Measurements from ENCODE around the gene TMPRSS11E. TPM values are rescaled to one million over a fixed set of nuclear protein-coding genes. Genes with fewer than 3 reads are reported as not detected.

The TMPRSS11E gene
- total RNA-seq, 4 donors from 2014 or later = 2.3 to 11.9 (median 6.4) TPM

DNA sequence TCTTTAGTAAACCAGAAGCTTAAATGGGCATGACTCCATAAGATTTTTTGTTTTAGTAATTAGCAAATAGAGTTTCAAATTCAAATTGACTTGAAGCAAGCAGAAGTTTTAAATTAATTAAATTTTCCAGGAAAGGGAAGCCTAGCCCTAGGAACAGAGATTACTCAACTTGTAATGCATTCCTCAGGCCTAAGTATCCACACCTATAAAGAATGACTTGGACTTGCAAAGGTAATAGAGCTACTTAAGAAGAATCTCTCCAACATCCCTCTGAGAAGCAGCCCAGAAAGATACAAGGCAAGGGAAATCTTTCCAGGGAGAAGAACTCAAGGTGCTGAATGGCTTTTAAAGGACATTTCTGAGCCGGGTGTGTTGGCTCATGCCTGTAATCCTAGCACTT is 16.9 kb upstream of the TMPRSS11E start:
- intact Hi-C loops (cut with DNase I; ENCODE audit: low total_unique reads) = no loop called here
- H3K4me3 ChIP-seq (ENCODE audit: low read depth, poor library complexity, severe bottlenecking) = no peak overlapping the region
- 74 to 93% methylated on average over 1 of the region's 1 CpG for WGBS, 2 donors
- no peak for TF ChIP-seq POLR2A (IDR thresholded peaks at IDR 0.05)
- TF ChIP-seq CTCF (IDR thresholded peaks at IDR 0.05) = no peak
- DNase-seq (ENCODE audit: low spot score in 2 of 2) = no peak

DNA sequence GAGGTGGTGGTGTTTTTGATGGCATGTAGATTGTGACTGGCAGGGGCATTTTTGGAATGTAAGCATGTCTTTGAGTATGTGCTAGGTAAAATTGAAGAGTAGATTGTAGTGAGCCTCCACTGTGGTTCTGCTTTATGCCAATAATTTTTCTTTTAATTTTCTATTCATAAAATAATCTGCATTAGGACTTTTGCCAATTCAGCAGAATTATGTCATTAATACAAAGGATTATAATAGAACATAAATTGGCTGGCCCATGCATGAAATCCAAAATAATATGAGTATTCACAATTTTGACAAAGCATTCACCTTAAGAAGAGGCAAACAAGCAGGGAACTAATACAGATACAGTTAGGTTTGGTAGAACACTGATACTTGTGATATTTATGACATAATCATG is 14.9 kb upstream of the TMPRSS11E start:
- no peak for DNase-seq (ENCODE audit: low spot score in 2 of 2)
- TF ChIP-seq POLR2A (IDR thresholded peaks at IDR 0.05) (no peak), CTCF (IDR thresholded peaks at IDR 0.05) (no peak)
- H3K4me3 ChIP-seq (ENCODE audit: low read depth, poor library complexity, severe bottlenecking) = no peak overlapping the region
- intact Hi-C loops (cut with DNase I; ENCODE audit: low total_unique reads) = no loop called here

DNA sequence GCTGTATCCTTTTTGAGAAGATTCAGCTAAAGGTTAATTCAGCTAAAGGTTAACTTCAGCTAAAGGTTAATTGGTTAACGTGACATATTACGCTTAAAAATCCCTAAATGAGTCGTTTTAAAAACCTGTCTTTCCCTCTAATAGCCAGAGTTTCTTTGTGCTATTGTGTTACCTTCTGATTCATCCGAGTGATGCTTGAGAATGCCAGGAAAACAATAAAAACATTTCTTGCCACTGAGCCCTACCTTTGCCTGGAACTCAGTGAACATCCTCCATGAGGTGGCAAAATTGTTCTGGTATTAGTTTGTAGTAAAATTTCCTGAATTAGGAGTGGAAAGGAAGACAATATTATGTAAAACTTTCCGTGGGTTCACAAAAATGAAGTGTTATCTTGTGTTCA is 13.7 kb upstream of the TMPRSS11E start:
- DNase-seq (ENCODE audit: low spot score in 2 of 2) = no peak
- WGBS, 2 donors = 70 to 78% methylated on average over 5 of the region's 5 CpGs
- H3K4me3 ChIP-seq (ENCODE audit: low read depth, poor library complexity, severe bottlenecking) = no peak overlapping the region
- no peak for TF ChIP-seq POLR2A (IDR thresholded peaks at IDR 0.05)
- TF ChIP-seq CTCF (IDR thresholded peaks at IDR 0.05) = no peak
- intact Hi-C loops (cut with DNase I; ENCODE audit: low total_unique reads) = no loop called here

DNA sequence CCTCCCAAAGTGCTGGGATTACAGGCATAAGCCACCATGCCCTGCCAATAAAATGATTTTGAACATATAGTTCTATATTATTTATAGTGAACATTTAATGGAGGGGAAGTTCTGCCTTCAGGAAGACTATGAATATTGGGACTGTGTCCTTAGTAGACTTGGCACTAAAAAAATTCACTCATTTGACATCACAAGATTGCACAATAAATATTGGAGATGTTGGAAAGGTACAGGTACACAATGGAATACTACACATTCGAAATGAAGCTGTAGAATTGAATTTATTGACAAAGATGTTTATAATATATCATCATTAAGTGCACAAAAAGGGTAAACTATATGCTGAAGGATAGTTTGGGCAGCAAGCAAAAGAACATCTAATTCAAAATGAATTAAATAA is 13.0 kb upstream of the TMPRSS11E start:
- no peak overlapping the region for H3K4me3 ChIP-seq (ENCODE audit: low read depth, poor library complexity, severe bottlenecking)
- no peak for TF ChIP-seq POLR2A (IDR thresholded peaks at IDR 0.05)
- TF ChIP-seq CTCF (IDR thresholded peaks at IDR 0.05) = no peak
- no peak for DNase-seq (ENCODE audit: low spot score in 2 of 2)
- intact Hi-C loops (cut with DNase I; ENCODE audit: low total_unique reads) = no loop called here
- WGBS, 2 donors = 68 to 72% methylated on average over 1 of the region's 1 CpG

GRCh38 chr4:68434836-68435235 is 12.4 kb upstream of the TMPRSS11E start:
- TF ChIP-seq POLR2A (IDR thresholded peaks at IDR 0.05) = no peak
- no peak for TF ChIP-seq CTCF (IDR thresholded peaks at IDR 0.05)

GRCh38 chr4:68445111-68445510 is 2.2 kb upstream of the TMPRSS11E start:
- no peak for DNase-seq (ENCODE audit: low spot score in 2 of 2)
- intact Hi-C loops (cut with DNase I; ENCODE audit: low total_unique reads) = no loop called here
- TF ChIP-seq POLR2A (IDR thresholded peaks at IDR 0.05) (no peak), CTCF (IDR thresholded peaks at IDR 0.05) (no peak)

More at GRCh38 chr4:68434836-68435235, 12.4 kb upstream of the TMPRSS11E start:
- H3K4me3 ChIP-seq (ENCODE audit: low read depth, poor library complexity, severe bottlenecking) = no peak overlapping the region
- WGBS, 2 donors = 39 to 51% methylated on average over 1 of the region's 1 CpG
- intact Hi-C loops (cut with DNase I; ENCODE audit: low total_unique reads) = no loop called here
- no peak for DNase-seq (ENCODE audit: low spot score in 2 of 2)

More at GRCh38 chr4:68445111-68445510, 2.2 kb upstream of the TMPRSS11E start:
- no peak overlapping the region for H3K4me3 ChIP-seq (ENCODE audit: low read depth, poor library complexity, severe bottlenecking)

Measured in lower leg skin (tissue), 4 donors.